SK-N-SH treated with all-trans-retinoic acid at 6 μM for 48 hours (cell line): ENCODE measurements around the gene AUH.

Source experiments
- ATAC-seq: fragments of 200-7000 bp; cut with Tn5 transposase; 3 replicates; pipeline ENCODE4 v1.9.1; 2020; ENCODE audit warnings: mild to moderate bottlenecking, moderate library complexity
- ARNTL ChIP-seq: fragments of 450-650 bp; formaldehyde crosslinking; IDR thresholded peaks from 2 replicates; pipeline ENCODE4 v1.5.0; 2020; ENCODE audit warnings: low read depth, mild to moderate bottlenecking, moderate library complexity, borderline replicate concordance
- CSDC2 ChIP-seq: fragments of 250-450 bp; sonication (Bioruptor Pico); IDR thresholded peaks from 2 replicates; pipeline ENCODE4 v1.5.0; 2020; ENCODE audit warnings: mild to moderate bottlenecking, moderate library complexity
- ESRRG ChIP-seq: fragments of 250-450 bp; sonication (Bioruptor Pico); IDR thresholded peaks from 2 replicates; pipeline ENCODE4 v1.6.1; 2021; ENCODE audit warnings: mild to moderate bottlenecking
- GLIS3 ChIP-seq: fragments of 250-450 bp; sonication (Bioruptor Pico); IDR thresholded peaks from 2 replicates; pipeline ENCODE4 v1.5.0; 2020; ENCODE audit warnings: mild to moderate bottlenecking, moderate library complexity
- ISL1 ChIP-seq: fragments of 250-450 bp; sonication (Bioruptor Pico); IDR thresholded peaks from 2 replicates; pipeline ENCODE4 v2.1.2; 2022; ENCODE audit warnings: mild to moderate bottlenecking, moderate library complexity
- OSR1 ChIP-seq: fragments of 250-450 bp; sonication (Bioruptor Pico); IDR thresholded peaks from 2 replicates; pipeline ENCODE4 v1.8.0; 2022; ENCODE audit warnings: moderate library complexity, mild to moderate bottlenecking, inconsistent platforms
- PPARA ChIP-seq: fragments of 250-450 bp; sonication (Bioruptor Pico); IDR thresholded peaks from 2 replicates; pipeline ENCODE4 v1.5.0; 2020; ENCODE audit warnings: mild to moderate bottlenecking, borderline replicate concordance
- RARB ChIP-seq: fragments of 250-450 bp; sonication (Bioruptor Pico); IDR thresholded peaks from 2 replicates; pipeline ENCODE4 v1.8.0; 2021; ENCODE audit warnings: mild to moderate bottlenecking, moderate library complexity
- SNAI2 ChIP-seq: fragments of 250-450 bp; sonication (Bioruptor Pico); IDR thresholded peaks from 2 replicates; pipeline ENCODE4 v1.5.0; 2020; ENCODE audit warnings: mild to moderate bottlenecking, moderate library complexity
- TOX ChIP-seq: fragments of 250-450 bp; sonication (Bioruptor Pico); IDR thresholded peaks from 2 replicates; pipeline ENCODE4 v1.8.0; 2021; ENCODE audit warnings: mild to moderate bottlenecking, moderate library complexity, borderline replicate concordance
- ZFP3 ChIP-seq: fragments of 250-450 bp; sonication (Bioruptor Pico); IDR thresholded peaks from 2 replicates; pipeline ENCODE4 v1.5.0; 2020; ENCODE audit warnings: mild to moderate bottlenecking, moderate library complexity
- ZFP30 ChIP-seq: fragments of 450-650 bp; formaldehyde crosslinking; IDR thresholded peaks from 2 replicates; pipeline ENCODE4 v1.5.0; 2022; ENCODE audit warnings: mild to moderate bottlenecking, moderate library complexity
- ZNF565 ChIP-seq: fragments of 450-650 bp; formaldehyde crosslinking; conservative IDR thresholded peaks from 2 replicates; pipeline ENCODE4 v1.5.0; 2020; ENCODE audit warnings: low read depth, mild to moderate bottlenecking, moderate library complexity
- ZNF70 ChIP-seq: fragments of 450-650 bp; formaldehyde crosslinking; IDR thresholded peaks from 2 replicates; pipeline ENCODE4 v1.5.0; 2020; ENCODE audit warnings: mild to moderate bottlenecking, moderate library complexity
- ZNF8 ChIP-seq: fragments of 450-650 bp; formaldehyde crosslinking; IDR thresholded peaks from 2 replicates; pipeline ENCODE4 v1.5.0; 2020; ENCODE audit warnings: mild to moderate bottlenecking, moderate library complexity
- TF ChIP-seq, protein P1 (sequence below): fragments of 250-450 bp; sonication (Bioruptor Pico); IDR thresholded peaks from 2 replicates; pipeline ENCODE4 v1.8.0; 2020; ENCODE audit warnings: mild to moderate bottlenecking, moderate library complexity, borderline replicate concordance
- TF ChIP-seq, protein P2 (sequence below): fragments of 250-450 bp; sonication (Bioruptor Pico); IDR thresholded peaks from 2 replicates; pipeline ENCODE4 v1.5.1; 2021; ENCODE audit warnings: mild to moderate bottlenecking, moderate library complexity
- TF ChIP-seq, protein P3 (sequence below): fragments of 250-450 bp; sonication (Bioruptor Pico); IDR thresholded peaks from 2 replicates; pipeline ENCODE4 v1.5.1; 2020; ENCODE audit warnings: low read depth, mild to moderate bottlenecking, moderate library complexity
- TF ChIP-seq, protein P4 (sequence below): fragments of 250-450 bp; sonication (Bioruptor Pico); IDR thresholded peaks from 2 replicates; pipeline ENCODE4 v1.8.0; 2021; ENCODE audit warnings: low read depth, mild to moderate bottlenecking, moderate library complexity, borderline replicate concordance

AUH gene

DNA sequence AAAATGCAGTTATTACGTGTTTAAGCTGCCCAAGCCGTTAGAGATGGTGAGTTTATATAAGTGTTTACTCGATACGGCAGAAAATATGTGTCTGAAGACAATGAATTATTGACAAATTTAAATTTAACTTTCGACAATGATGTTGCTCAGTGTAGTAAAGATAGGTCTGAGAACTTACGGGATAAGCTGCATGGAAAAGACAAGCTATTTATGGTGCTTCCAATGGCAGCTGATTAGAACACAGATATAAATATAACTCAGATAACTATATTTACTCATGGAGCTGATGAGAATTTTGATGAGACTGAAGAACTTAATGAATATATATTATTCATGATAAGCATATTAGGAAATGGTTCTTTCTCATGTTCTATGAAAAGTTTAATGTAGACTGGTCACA lies 139.3 kb downstream of the AUH start:
- no peak for TF ChIP-seq GLIS3 (CRISPR knock-in tag)
- no peak for TF ChIP-seq ESRRG (CRISPR knock-in tag)
- TF ChIP-seq, protein P1, sequence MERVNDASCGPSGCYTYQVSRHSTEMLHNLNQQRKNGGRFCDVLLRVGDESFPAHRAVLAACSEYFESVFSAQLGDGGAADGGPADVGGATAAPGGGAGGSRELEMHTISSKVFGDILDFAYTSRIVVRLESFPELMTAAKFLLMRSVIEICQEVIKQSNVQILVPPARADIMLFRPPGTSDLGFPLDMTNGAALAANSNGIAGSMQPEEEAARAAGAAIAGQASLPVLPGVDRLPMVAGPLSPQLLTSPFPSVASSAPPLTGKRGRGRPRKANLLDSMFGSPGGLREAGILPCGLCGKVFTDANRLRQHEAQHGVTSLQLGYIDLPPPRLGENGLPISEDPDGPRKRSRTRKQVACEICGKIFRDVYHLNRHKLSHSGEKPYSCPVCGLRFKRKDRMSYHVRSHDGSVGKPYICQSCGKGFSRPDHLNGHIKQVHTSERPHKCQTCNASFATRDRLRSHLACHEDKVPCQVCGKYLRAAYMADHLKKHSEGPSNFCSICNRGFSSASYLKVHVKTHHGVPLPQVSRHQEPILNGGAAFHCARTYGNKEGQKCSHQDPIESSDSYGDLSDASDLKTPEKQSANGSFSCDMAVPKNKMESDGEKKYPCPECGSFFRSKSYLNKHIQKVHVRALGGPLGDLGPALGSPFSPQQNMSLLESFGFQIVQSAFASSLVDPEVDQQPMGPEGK: no peak
- TF ChIP-seq, protein P2, sequence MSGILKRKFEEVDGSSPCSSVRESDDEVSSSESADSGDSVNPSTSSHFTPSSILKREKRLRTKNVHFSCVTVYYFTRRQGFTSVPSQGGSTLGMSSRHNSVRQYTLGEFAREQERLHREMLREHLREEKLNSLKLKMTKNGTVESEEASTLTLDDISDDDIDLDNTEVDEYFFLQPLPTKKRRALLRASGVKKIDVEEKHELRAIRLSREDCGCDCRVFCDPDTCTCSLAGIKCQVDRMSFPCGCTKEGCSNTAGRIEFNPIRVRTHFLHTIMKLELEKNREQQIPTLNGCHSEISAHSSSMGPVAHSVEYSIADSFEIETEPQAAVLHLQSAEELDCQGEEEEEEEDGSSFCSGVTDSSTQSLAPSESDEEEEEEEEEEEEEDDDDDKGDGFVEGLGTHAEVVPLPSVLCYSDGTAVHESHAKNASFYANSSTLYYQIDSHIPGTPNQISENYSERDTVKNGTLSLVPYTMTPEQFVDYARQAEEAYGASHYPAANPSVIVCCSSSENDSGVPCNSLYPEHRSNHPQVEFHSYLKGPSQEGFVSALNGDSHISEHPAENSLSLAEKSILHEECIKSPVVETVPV (CRISPR knock-in tag): no peak
- no peak for TF ChIP-seq TOX (CRISPR knock-in tag)
- TF ChIP-seq OSR1 (CRISPR knock-in tag): no peak
- no peak for TF ChIP-seq ZNF565 (CRISPR knock-in tag)
- TF ChIP-seq, protein P3, sequence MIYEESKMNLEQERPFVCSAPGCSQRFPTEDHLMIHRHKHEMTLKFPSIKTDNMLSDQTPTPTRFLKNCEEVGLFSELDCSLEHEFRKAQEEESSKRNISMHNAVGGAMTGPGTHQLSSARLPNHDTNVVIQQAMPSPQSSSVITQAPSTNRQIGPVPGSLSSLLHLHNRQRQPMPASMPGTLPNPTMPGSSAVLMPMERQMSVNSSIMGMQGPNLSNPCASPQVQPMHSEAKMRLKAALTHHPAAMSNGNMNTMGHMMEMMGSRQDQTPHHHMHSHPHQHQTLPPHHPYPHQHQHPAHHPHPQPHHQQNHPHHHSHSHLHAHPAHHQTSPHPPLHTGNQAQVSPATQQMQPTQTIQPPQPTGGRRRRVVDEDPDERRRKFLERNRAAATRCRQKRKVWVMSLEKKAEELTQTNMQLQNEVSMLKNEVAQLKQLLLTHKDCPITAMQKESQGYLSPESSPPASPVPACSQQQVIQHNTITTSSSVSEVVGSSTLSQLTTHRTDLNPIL: no peak
- TF ChIP-seq ZFP30 (CRISPR knock-in tag): no peak
- TF ChIP-seq, all 23 proteins: peak for 0
- no peak for ATAC-seq

DNA sequence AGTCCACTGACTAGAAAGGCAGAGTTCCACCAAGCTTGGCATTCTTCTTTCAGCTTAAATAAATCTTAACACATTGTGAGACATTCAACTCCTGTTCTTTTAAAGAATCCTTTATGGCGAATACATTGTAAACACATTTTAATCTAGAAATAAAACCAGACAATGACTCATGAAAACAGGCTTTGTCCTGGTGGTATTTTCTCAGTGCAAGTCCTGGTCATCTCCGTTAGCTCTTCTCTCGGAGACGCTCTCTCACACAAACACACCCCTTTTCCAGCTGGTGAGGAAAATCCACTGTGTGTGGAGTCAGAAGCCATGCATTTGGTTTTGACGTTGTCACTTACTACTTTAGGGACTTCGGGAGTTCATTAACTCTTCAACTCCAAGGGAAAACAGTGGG lies 140.4 kb downstream of the AUH start:
- no peak for ATAC-seq
- no peak for TF ChIP-seq ZNF70 (CRISPR knock-in tag)
- TF ChIP-seq CSDC2 (CRISPR knock-in tag): no peak
- TF ChIP-seq OSR1 (CRISPR knock-in tag): no peak
- no peak for TF ChIP-seq RARB (CRISPR knock-in tag)
- TF ChIP-seq ARNTL (CRISPR knock-in tag): no peak
- no peak for TF ChIP-seq ZFP3 (CRISPR knock-in tag)
- no peak for TF ChIP-seq PPARA (CRISPR knock-in tag)
- TF ChIP-seq, protein P3: no peak
- TF ChIP-seq, protein P4, sequence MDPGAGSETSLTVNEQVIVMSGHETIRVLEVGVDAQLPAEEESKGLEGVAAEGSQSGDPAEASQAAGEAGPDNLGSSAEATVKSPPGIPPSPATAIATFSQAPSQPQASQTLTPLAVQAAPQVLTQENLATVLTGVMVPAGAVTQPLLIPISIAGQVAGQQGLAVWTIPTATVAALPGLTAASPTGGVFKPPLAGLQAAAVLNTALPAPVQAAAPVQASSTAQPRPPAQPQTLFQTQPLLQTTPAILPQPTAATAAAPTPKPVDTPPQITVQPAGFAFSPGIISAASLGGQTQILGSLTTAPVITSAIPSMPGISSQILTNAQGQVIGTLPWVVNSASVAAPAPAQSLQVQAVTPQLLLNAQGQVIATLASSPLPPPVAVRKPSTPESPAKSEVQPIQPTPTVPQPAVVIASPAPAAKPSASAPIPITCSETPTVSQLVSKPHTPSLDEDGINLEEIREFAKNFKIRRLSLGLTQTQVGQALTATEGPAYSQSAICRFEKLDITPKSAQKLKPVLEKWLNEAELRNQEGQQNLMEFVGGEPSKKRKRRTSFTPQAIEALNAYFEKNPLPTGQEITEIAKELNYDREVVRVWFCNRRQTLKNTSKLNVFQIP (CRISPR knock-in tag): no peak
- no peak for TF ChIP-seq ISL1 (CRISPR knock-in tag)

DNA sequence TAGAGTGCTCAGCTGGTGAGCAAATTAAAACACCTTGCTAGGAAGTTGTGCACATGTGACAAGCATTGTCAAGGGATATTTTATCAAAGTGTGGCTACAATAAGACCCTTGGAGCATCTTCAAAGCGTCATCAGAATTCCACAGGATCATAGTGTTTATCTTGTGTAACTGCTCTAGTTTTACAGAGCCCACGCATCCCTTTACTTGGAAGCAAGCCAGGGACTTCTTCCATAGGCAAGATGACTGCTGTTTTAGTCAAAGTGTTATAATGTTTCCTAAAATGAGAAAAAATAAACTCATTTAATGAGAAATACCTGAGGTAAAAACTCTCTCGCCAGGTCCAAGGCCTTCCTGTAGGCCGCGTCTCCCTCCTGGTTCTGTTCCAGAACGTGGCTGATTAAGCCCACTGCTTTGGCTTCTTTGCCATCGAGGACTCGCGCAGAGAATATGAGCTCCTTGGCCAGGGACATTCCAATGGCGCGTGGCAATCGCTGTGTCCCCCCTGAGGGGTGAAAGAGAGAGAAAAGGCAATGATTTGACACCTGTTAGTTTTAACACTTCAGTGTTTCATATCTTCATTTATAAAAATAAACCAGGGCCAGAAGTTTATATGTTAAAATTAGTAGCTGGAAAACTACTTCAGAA lies 141.1 kb downstream of the AUH start:
- TF ChIP-seq PPARA (CRISPR knock-in tag): no peak
- no peak for TF ChIP-seq CSDC2 (CRISPR knock-in tag)
- TF ChIP-seq OSR1 (CRISPR knock-in tag): no peak
- TF ChIP-seq, protein P2 (CRISPR knock-in tag): no peak
- TF ChIP-seq ZNF8 (CRISPR knock-in tag): no peak
- TF ChIP-seq ZNF565 (CRISPR knock-in tag): no peak
- no peak for TF ChIP-seq ZFP3 (CRISPR knock-in tag)
- no peak for TF ChIP-seq ISL1 (CRISPR knock-in tag)
- TF ChIP-seq, protein P1: no peak
- no peak for TF ChIP-seq SNAI2 (CRISPR knock-in tag)
- ATAC-seq: no peak
